Uterine smooth muscle cell (primary cell): Measurements from ENCODE around the gene ARMC12. TPM values are rescaled to one million over a fixed set of nuclear protein-coding genes. Genes with fewer than 3 reads are reported as not detected.

Experiments used
- total RNA-seq: library from RNA; depleted of rRNA; stranded (reverse); fragments of >200 nt; gene quantifications from 2 replicates; pipeline ENCODE4 v1.2.3, GENCODE V29; 2014

The ARMC12 gene, protein sequence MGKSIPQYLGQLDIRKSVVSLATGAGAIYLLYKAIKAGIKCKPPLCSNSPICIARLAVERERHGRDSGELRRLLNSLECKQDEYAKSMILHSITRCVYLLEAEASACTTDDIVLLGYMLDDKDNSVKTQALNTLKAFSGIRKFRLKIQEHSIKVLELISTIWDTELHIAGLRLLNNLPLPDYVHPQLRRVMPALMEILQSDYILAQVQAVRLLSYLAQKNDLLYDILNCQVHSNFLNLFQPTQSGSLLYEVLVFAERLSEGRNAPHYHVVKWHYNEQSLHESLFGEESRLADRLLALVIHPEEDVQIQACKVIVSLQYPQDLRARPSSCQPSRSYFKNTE
- total RNA-seq = 0.22 and 0.25 TPM in 2 replicates

DNA sequence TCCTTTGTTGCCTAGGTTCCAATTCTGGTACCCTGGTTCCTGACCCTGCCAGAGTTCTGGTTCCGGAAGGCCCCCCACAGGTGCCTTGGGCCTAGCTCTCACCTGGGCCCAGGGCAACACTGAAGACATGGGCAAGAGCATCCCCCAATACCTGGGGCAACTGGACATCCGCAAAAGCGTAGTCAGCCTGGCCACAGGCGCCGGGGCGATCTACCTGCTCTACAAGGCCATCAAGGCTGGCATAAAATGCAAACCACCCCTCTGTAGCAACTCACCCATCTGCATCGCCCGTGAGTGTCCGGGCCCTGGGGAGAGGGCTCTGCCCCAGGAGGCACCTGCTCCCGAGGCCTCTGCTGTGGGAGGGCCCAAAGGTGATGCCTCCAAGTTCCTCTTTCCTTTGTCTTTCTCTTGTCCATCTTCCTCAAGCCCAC is at the start of gene ARMC12:
TSS of gene ARMC12 (plus strand) at position 51 of the 431 bp plus-strand sequence. CDS start at position 128, 77 bp downstream.

DNA sequence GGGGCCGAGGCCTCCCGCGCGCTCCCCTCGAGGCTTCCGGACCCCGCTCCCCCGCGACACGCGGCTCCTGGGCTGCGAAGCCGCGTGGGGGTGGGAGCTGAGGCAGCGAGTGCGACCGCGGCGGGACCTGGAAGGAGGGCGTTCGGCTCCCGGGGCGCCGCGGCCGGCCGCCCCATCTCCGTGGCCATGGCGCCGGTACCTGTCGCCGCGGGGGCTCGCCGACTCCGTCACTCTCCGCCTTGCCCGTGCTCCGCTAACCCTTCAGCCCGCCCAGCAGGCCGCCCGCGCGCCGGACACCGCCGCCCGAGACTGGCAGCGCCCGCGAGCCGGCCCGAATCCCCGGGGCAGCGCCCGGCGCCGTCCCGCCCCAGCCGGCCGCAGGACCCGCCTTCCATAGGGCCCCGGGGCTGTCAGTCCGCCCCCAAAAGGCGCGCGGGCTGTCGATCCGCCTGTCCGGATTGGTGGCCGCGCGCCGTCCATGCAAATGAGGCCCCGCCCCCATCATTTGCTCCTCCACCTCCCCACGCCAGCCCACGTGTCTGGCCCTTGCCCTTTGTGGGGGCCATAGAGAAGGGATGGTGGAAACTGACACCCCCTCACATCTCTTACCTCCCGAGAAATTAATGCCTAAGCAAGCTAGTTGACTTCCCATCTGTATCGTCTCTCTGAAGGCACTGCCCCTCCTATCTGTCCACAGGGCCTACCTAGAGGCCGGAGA is 48.1 kb upstream of the ARMC12 start, which contains the start of gene FKBP5:
TSS of gene FKBP5 (minus strand) at position 311 of the 718 bp plus-strand sequence. CDS start 46,091 bp downstream, outside the sequence.

DNA sequence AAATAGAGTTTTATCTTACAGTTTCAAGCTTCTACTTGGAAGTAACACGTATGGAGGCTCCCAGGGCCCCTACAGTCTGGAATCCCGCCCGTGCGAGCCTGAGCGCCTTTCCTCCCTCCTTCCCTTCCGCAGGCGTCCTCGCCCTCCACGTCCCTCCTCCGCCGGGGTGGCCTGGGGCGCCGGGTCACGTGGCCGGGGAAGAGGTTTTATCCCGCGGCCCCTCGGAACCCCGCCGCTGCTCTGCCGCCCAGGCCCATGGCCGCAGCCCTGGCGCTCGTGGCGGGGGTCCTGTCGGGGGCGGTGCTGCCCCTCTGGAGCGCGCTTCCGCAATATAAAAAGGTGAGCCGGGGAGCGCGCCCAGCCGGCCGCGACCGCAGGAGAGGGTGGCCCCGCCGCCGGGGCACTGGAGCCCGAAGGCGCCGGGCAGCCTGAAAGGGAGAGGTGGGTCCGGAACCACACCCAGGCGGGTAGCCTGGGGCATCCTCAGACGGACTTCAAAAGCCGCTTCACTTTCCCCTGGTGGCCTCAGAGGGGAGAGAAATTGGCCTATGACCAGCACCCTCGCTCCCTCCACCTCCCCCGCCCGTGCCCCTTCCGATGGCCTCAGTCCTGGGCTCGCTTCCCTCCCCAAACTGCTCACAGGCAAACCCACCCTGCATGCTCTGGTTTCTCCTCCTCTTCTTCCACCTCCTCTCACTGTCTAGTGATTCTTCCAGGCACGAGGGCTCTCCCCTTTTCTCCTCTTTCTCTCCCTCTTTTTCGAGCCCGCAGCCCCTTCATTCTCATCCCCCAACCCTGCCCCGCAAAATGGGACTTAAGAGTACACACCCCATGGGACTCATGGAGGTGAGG is 39.8 kb downstream of the ARMC12 start, which contains the start of gene CLPSL2:
TSS of gene CLPSL2 (plus strand) at position 235 of the 852 bp plus-strand sequence. CDS start at position 256, 21 bp downstream.

DNA sequence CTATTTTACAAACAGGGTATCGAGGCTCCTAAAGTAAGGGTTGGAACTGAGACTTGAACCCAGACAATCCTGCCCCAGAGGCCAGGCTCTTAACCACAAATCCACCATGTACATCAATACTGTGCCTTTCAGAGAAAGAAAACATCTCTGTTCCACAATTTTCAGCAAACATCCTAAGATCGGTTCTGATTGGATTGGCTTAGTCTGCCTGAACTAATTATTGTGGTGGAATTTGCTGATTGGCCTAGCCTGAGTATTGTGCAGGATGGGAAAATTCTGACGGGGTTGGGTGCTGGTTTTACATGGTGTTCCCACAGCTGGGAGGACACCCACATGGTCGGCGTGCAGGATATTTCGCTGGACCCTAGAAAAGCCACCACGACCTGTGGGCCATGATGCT is 43.9 kb downstream of the ARMC12 start, which contains the start of gene CLPSL1:
TSS of gene CLPSL1 (plus strand) at position 301 of the 400 bp plus-strand sequence. CDS start at position 393, 92 bp downstream.

Other genes starting within 250 kb of the ARMC12 start
- 12.5 and 14.2 TPM in 2 replicates for gene TEAD3, start 240.0 kb upstream of the ARMC12 start, total RNA-seq
- gene TULP1, start 224.1 kb upstream of the ARMC12 start, total RNA-seq = under 0.01 TPM in 1 of 2 replicates, not detected in the other
- gene FKBP5, start 48.1 kb upstream of the ARMC12 start, total RNA-seq = 14.5 and 27.1 TPM in 2 replicates
- not detected in 2 replicates for gene CLPSL2, start 39.6 kb downstream of the ARMC12 start, total RNA-seq
- gene CLPSL1, start 44.0 kb downstream of the ARMC12 start, total RNA-seq = not detected in 2 replicates
- gene CLPS, start 60.3 kb downstream of the ARMC12 start, total RNA-seq = not detected in 2 replicates
- not detected in 2 replicates for gene LHFPL5, start 68.3 kb downstream of the ARMC12 start, total RNA-seq
- gene SRPK1, start 184.1 kb downstream of the ARMC12 start, total RNA-seq = 59.9 and 111 TPM in 2 replicates